Bronchial epithelial cell (primary cell): Measurements from ENCODE around the gene FHOD3. TPM values are rescaled to one million over a fixed set of nuclear protein-coding genes. Genes with fewer than 3 reads are reported as not detected.

Experiments
- DNase-seq: peaks from one replicate; pipeline ENCODE4 v3.0.0-alpha.2; 2010; ENCODE audit warnings: low read depth
- FAIRE-seq: peaks from 2 replicates; lab custom pipeline; 2011; peaks lifted over from hg19 to GRCh38; lab: Jason Lieb, UNC
- H3K27me3 ChIP-seq: 2 replicates; pipeline ENCODE4 v1.5.1; 2011; ENCODE audit warnings: low read length; ENCODE audit not compliant: control insufficient read depth, insufficient read depth
- H3K36me3 ChIP-seq: 2 replicates; pipeline ENCODE4 v1.5.1; 2011; ENCODE audit warnings: low read length; ENCODE audit not compliant: control insufficient read depth, insufficient read depth
- H3K4me3 ChIP-seq: 2 replicates; pipeline ENCODE4 v1.5.1; 2011; ENCODE audit warnings: mild to moderate bottlenecking, low read depth, low read length, control low read depth
- total RNA-seq: library from RNA; depleted of rRNA; stranded (reverse); fragments of >200 nt; gene quantifications from 2 replicates; pipeline ENCODE4 v1.2.1, GENCODE V29; 2014
- TF ChIP-seq, protein P1 (sequence below): IDR thresholded peaks from 2 replicates; pipeline ENCODE4 v1.5.1; 2011; ENCODE audit warnings: mild to moderate bottlenecking, moderate library complexity, low read length, control low read depth, inconsistent platforms; ENCODE audit not compliant: insufficient read depth, severe bottlenecking

The FHOD3 gene
- total RNA-seq, 1 donor from 2014 or later = 15.8 TPM

DNA sequence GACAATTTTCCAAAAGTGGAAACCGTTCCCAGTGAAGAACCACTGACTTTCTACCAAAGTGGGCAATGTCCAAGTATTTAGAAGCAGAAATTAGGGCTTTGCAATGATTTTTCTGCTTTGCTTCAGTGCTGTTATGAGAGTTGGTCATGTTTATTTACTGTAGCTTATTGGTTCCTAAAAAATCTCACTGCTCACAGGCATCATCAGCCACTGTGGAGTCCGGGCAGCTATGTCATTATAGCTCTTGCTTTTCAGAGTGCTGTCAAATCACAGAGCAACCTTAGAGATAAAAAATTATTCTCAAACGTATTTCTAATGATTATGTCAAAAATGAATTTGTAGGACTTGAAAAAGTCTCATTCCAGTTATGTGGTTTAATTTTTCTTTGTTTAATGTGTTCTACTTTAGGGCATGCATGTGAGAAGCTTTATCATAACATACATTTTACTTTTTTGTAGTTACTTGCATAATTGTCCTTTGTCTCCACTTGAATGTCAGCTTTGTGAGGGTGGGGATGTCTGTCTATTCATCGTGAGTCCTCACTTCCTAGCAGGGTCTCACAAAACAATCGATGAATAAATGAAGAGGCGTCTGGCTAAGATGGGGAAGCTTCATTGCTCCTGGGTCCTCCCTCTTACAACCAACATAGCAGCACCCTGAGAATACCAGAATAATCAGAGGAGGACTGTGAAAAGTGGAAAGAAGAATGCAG is 413.7 kb downstream of the FHOD3 start:
- FAIRE-seq (no peak), DNase-seq (no peak)
- no peak overlapping the region for H3K4me3 ChIP-seq
- TF ChIP-seq, protein P1, sequence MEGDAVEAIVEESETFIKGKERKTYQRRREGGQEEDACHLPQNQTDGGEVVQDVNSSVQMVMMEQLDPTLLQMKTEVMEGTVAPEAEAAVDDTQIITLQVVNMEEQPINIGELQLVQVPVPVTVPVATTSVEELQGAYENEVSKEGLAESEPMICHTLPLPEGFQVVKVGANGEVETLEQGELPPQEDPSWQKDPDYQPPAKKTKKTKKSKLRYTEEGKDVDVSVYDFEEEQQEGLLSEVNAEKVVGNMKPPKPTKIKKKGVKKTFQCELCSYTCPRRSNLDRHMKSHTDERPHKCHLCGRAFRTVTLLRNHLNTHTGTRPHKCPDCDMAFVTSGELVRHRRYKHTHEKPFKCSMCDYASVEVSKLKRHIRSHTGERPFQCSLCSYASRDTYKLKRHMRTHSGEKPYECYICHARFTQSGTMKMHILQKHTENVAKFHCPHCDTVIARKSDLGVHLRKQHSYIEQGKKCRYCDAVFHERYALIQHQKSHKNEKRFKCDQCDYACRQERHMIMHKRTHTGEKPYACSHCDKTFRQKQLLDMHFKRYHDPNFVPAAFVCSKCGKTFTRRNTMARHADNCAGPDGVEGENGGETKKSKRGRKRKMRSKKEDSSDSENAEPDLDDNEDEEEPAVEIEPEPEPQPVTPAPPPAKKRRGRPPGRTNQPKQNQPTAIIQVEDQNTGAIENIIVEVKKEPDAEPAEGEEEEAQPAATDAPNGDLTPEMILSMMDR = no peak
- H3K27me3 ChIP-seq = no peaks in the 10 kb centered on the region
- peaks cover 4% of the 10 kb centered on the region for H3K36me3 ChIP-seq

DNA sequence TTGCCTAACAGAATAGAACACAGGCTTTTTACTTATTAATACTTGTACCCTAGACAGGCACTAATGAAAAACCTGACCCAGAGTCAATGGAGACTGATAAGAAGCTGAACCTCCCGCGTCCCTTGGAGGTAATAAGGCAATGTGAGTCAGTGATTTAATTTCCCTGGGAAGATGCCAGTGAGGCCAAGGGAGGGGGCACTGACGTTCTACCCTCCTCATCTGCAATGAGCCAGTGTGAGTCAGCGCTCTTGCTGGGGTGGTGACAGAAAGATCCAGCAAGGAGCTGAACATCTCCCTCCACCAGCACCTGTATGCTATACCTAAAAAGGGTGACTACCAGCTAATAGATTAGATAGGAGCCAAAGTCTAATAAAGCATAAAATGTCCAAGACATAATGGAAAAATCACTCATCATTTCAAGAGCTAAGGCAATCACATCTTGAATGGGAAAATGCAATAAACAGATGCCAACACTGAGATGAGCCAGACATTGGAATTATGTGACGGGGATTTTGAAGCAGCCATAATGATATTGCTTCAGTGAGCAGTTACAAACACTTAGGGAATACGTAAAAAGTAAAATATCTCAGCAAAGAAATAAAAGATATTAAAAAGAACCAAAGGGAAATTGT is 414.4 kb downstream of the FHOD3 start:
- peak; percentile 94 for DNase-seq
- peak; percentile 91 for FAIRE-seq
- no peak overlapping the region for H3K4me3 ChIP-seq
- TF ChIP-seq, protein P1 = no peak
- H3K36me3 ChIP-seq = peaks cover 4% of the 10 kb centered on the region
- no peaks in the 10 kb centered on the region for H3K27me3 ChIP-seq

DNA sequence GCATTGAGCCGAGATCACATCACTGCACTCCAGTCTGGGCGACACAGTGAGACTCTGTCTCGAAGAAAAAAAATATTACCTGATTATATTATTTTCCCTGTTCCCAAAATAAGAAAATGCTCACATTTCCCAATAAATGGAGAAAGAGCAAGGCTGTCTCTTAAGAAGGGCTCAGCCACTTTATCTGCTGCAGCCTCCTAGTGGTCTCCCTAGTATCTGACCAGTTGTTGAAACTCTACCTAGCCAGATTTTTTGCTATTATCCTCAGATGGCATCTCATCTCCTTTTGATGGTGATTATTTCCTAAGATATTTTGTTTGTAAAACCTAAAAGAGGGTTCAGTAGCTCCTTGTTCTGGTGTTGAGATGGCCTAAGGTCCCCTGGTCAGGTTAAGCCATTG is 417.0 kb downstream of the FHOD3 start:
- no peaks in the 10 kb centered on the region for H3K36me3 ChIP-seq
- TF ChIP-seq, protein P1 = no peak
- DNase-seq (no peak), FAIRE-seq (no peak)
- no peaks in the 10 kb centered on the region for H3K27me3 ChIP-seq
- H3K4me3 ChIP-seq = no peak overlapping the region

DNA sequence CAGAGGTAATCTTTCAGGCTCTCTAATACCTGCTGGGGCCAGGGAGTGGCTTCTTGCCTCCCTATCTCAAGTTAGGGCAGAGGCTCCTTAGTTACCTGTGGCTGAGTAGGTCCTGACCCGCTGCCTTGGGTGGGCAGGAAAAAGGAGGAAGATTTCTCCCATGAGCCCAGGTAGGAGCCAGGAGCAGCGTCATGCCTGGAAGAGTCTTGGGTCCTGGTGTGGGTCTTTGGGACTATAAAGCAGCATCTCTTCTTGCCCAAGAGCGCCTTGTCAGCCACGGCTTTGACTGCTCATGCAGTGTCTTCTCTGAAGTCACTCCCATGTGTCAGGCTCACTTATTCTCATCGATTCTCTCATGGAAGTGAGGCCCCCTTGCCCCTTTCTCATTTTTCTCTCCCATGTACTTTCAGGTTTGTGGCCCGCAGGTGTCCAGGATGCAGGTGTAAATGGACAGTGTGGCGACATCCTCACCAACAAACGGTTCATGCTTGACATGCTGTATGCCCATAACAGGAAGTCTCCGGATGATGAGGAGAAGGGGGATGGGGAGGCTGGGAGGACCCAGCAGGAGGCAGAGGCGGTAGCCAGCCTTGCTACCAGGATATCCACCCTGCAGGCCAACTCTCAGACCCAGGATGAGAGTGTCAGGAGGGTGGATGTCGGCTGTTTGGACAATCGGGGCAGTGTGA is 420.1 kb downstream of the FHOD3 start:
- no peaks in the 10 kb centered on the region for H3K36me3 ChIP-seq
- no peaks in the 10 kb centered on the region for H3K27me3 ChIP-seq
- DNase-seq (no peak), FAIRE-seq (no peak)
- TF ChIP-seq, protein P1 = no peak
- H3K4me3 ChIP-seq = no peak overlapping the region

DNA sequence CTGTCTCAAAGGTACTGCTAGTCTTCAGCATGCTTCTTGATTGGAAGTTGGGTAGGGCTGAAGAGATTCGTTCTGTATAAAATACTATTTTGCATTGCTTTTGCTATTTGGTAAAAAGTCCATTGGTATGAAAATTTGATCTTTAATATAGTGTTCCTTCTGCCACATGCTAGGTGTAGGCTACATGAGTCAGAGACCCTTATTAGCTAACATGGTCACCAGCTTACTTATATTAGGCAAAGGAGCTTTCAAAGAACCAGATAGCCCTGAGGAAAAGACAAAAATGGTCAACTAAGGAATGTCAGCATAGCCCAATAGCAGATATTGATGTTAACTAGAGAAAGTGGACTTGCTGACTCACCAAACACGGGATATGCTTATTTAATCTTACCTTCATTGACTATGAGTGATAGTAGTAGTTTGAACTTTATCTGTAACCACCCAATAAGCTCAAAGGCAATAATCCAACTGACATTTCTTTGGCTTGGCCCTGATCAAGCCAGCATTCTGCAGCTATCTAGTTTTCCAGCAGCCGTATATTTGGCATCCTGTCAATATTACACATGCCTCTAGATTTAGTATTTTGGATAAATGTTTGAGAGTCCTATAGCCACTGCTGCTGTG is 421.3 kb downstream of the FHOD3 start:
- H3K36me3 ChIP-seq = no peaks in the 10 kb centered on the region
- DNase-seq (no peak), FAIRE-seq (no peak)
- no peaks in the 10 kb centered on the region for H3K27me3 ChIP-seq
- no peak overlapping the region for H3K4me3 ChIP-seq
- TF ChIP-seq, protein P1 = no peak
